Stimulated activated memory B cell treated with anti-CD40 and anti-IgM and Interleukin-4, amounts not matched to agents 10 μg/mL and 1 μg/mL and 100 μg/mL, for 72 hours (primary cell): ENCODE measurements around the gene ARG1.

Experiments used
- ATAC-seq: fragments of 150-1000 bp; cut with Tn5 transposase; 2 replicates; pipeline ENCODE4 v1.10.0; 2021
- H3K27ac Mint-ChIP-seq: one replicate; pipeline ENCODE4 v1.8.0; 2022; ENCODE audit warnings: mild to moderate bottlenecking, mixed read lengths
- H3K27me3 Mint-ChIP-seq: one replicate; pipeline ENCODE4 v1.8.0; 2022; ENCODE audit warnings: mixed read lengths
- H3K36me3 Mint-ChIP-seq: one replicate; pipeline ENCODE4 v1.8.0; 2022; ENCODE audit warnings: mixed read lengths
- H3K4me1 Mint-ChIP-seq: one replicate; pipeline ENCODE4 v1.8.0; 2022; ENCODE audit warnings: mixed read lengths
- H3K4me3 Mint-ChIP-seq: one replicate; pipeline ENCODE4 v1.8.0; 2022; ENCODE audit warnings: mild to moderate bottlenecking, moderate library complexity, mixed read lengths
- H3K9me3 Mint-ChIP-seq: one replicate; pipeline ENCODE4 v1.8.0; 2022; ENCODE audit warnings: mixed read lengths

ARG1 gene

GRCh38 chr6:131613296-131613925, 40.4 kb downstream of the ARG1 start:
- no peak overlapping the region for H3K27ac Mint-ChIP-seq
- no peak for ATAC-seq
- no peak overlapping the region for H3K4me3 Mint-ChIP-seq
- H3K36me3 Mint-ChIP-seq: peaks cover 43% of the 10 kb centered on the region
- H3K27me3 Mint-ChIP-seq: no peaks in the 10 kb centered on the region
- no peaks in the 10 kb centered on the region for H3K9me3 Mint-ChIP-seq
- H3K4me1 Mint-ChIP-seq: no peaks in the 10 kb centered on the region

- Mint-ChIP-seq H3K36me3 (peaks cover 46% of the 10 kb centered on the region), H3K9me3 (no peaks in the 10 kb centered on the region), H3K27me3 (no peaks in the 10 kb centered on the region), H3K4me1 (no peaks in the 10 kb centered on the region), H3K27ac (no peak overlapping the region), H3K4me3 (no peak overlapping the region)
- ATAC-seq: no peak
Observed at GRCh38 chr6:131615275-131615674, 42.2 kb downstream of the ARG1 start.

GRCh38 chr6:131627724-131628682, 55.0 kb downstream of the ARG1 start, which contains the start of gene MED23:
Gene MED23 (minus strand): TSS chr6:131628242. CDS start chr6:131628049, 193 bp downstream.
- Mint-ChIP-seq H3K27ac (peak within 1 kb of the TSS; percentile 82), H3K9me3 (no peaks in the 10 kb centered on the region), H3K4me1 (peaks cover 21% of the 10 kb centered on the region), H3K27me3 (no peaks in the 10 kb centered on the region), H3K36me3 (peaks cover 14% of the 10 kb centered on the region), H3K4me3 (peak within 1 kb of the TSS; percentile 98)
- ATAC-seq: peak; percentile 97

- Mint-ChIP-seq H3K4me3 (peak overlapping the region; percentile 98), H3K36me3 (peaks cover 7% of the 10 kb centered on the region), H3K9me3 (no peaks in the 10 kb centered on the region), H3K27me3 (no peaks in the 10 kb centered on the region), H3K27ac (peak overlapping the region; percentile 82), H3K4me1 (peaks cover 21% of the 10 kb centered on the region)
- ATAC-seq: no peak
Observed at GRCh38 chr6:131628726-131629125, 55.7 kb downstream of the ARG1 start.

- H3K9me3 Mint-ChIP-seq: no peaks in the 10 kb centered on the region
- H3K27me3 Mint-ChIP-seq: no peaks in the 10 kb centered on the region
- H3K4me3 Mint-ChIP-seq: no peak overlapping the region
- no peak for ATAC-seq
- H3K27ac Mint-ChIP-seq: peak overlapping the region; percentile 17
- peaks cover 21% of the 10 kb centered on the region for H3K4me1 Mint-ChIP-seq
- peaks cover 3% of the 10 kb centered on the region for H3K36me3 Mint-ChIP-seq
Observed at GRCh38 chr6:131629651-131630050, 56.6 kb downstream of the ARG1 start.

GRCh38 chr6:131631625-131632289, 58.7 kb downstream of the ARG1 start:
- peaks cover 28% of the 10 kb centered on the region for H3K4me1 Mint-ChIP-seq
- H3K27ac Mint-ChIP-seq: peak overlapping the region; percentile 27
- no peaks in the 10 kb centered on the region for H3K36me3 Mint-ChIP-seq
- no peaks in the 10 kb centered on the region for H3K9me3 Mint-ChIP-seq
- ATAC-seq: no peak
- no peak overlapping the region for H3K4me3 Mint-ChIP-seq
- H3K27me3 Mint-ChIP-seq: no peaks in the 10 kb centered on the region
